ENCODE results near the gene TASP1.

GRCh38 chr20:13515291-13515690, 123.4 kb downstream of the TASP1 start:
- no peak for TF ChIP-seq CTCF (IDR thresholded peaks at IDR 0.05)
- no peak for TF ChIP-seq POLR2A (IDR thresholded peaks at IDR 0.05)
- no peak for TF ChIP-seq EP300 (IDR thresholded peaks at IDR 0.05)
